ENCODE measurements around the gene CSNK1G2. TPM values are rescaled to one million over a fixed set of nuclear protein-coding genes. Genes with fewer than 3 reads are reported as not detected.

Gene CSNK1G2
- total and polyA plus RNA-seq, 2 of the 13 experiments (the other 11 are each of a cell fraction or from before 2014, with no cell fraction given): 53.8 to 72.5 TPM

DNA sequence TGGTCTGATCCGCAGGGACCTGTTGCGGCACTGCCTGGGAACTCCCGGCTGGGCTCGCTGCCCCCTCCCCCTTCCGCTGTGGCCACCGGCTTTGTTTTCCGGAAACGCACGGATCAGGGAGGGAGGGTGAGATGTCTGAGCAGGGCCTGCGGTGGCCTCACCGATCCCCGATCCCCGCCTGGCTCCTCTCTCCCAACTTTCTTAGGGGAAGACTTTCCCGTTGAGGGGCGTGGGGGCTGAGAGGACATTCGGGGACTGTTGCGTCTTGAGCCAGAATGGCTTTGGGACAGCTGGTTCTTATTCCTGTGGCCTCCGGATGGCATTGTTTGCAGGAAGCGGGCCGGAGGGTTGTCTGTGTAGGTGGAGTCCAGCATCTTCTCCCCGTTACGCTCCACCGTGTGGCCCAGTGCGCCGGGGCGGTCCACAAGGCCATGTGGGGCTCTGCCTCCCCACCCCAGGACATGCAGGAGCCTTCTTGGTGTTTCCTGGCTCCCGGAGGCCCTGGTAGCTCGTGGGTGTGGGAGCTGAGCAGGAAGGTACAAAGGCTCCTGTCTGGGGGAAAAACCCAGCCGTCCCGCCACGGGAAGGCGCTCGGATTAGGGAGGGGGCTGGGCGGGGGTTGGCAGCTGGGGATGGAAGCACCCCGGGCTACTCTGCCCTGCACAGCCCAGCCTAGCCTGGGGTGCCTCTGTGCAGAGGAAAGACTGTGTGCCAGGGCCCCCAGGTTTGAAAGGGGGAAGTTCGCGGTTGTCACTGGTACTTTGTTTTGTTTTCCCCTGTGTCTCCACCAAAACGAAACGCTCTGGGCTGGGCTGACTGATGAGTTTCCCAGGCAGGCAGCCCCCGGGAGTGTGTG lies 1.3 kb downstream of the CSNK1G2 start:
- peaks cover 44% of the 10 kb centered on the region for H3K79me2 ChIP-seq (ENCODE audit: insufficient read depth, low read length)
- CTCF ChIA-PET (ENCODE audit: low intra/inter-chr PET ratio, low total read pairs): no interaction called here
- no peaks in the 10 kb centered on the region; a peak in 1 of 5 replicates for H3K27me3 ChIP-seq (ENCODE audit: control insufficient read depth in 1 of 2, insufficient read depth in 2 of 2, low read length in 2 of 2)
- H3K4me2 ChIP-seq (ENCODE audit: low read depth, low read length): peak overlapping the region; percentile 97
- no peaks in the 10 kb centered on the region for H3K9me3 ChIP-seq (ENCODE audit: low read length)
- peak; percentile 55 for FAIRE-seq
- in situ Hi-C loops (cut with HindIII; ENCODE audit: extremely low pct_ligation_motif_present, low pct_unique_long_range_greater_than_20kb): no loop called here
- intact Hi-C loops (cut with micrococcal nuclease; ENCODE audit: unreplicated experiment): no loop called here
- peak overlapping the region; percentile 87 to 95 (median 95) for H3K4me3 ChIP-seq (replicated peaks in 1 of 3; ENCODE audit: insufficient read depth in 1 of 3, low read depth in 2 of 3, low read length in 3 of 3)
- peaks cover 0 to 5% of the 10 kb centered on the region in 2 experiments; a peak in 1 of 5 replicates for H3K36me3 ChIP-seq (replicated peaks in 1 of 2; ENCODE audit: control insufficient read depth in 1 of 2, insufficient read depth in 2 of 2, low read length in 2 of 2)
- peak overlapping the region; percentile 84 for H3K27ac ChIP-seq (ENCODE audit: extremely low read length, insufficient read depth, low read length)
- H3K4me1 ChIP-seq (ENCODE audit: insufficient read depth, low read length): peaks cover 36% of the 10 kb centered on the region
- H3K9ac ChIP-seq (ENCODE audit: insufficient read depth, low read depth, low read length): peak overlapping the region; percentile 76
- DNase-seq (ENCODE audit: low spot score): peak; percentile 73
- POLR2A ChIA-PET: no interaction called here
- no peak overlapping the region for H2AFZ ChIP-seq (ENCODE audit: low read length)
- 0% methylated on average over 5 of the region's 40 CpGs for WGBS (ENCODE audit: low lambda C conversion rate)
- H4K20me1 ChIP-seq (ENCODE audit: insufficient read depth, low read length): peaks cover 39% of the 10 kb centered on the region
- ATAC-seq: peak; percentile 83
- BruUV-seq (replicated peaks): TSS peak; percentile 57
- TF ChIP-seq ZNF275 (CRISPR knock-in tag; IDR thresholded peaks at IDR 0.05; ENCODE audit: borderline replicate concordance) (no peak; the same call in 1 of the 2 replicates), ZNF513 (CRISPR knock-in tag; conservative IDR thresholded peaks at IDR 0.05) (no peak), ZNF766 (CRISPR knock-in tag; IDR thresholded peaks at IDR 0.05; ENCODE audit: borderline replicate concordance) (no peak), ISX (CRISPR knock-in tag; conservative IDR thresholded peaks at IDR 0.05) (no peak), MBD4 (IDR thresholded peaks at IDR 0.05; ENCODE audit: borderline replicate concordance, low read length) (no peak), ZNF367 (CRISPR knock-in tag; IDR thresholded peaks at IDR 0.05; ENCODE audit: borderline replicate concordance) (no peak), TP53 (CRISPR knock-in tag; conservative IDR thresholded peaks at IDR 0.05) (no peak; the same call in 1 of the 2 replicates), BATF2 (CRISPR knock-in tag; IDR thresholded peaks at IDR 0.05) (no peak)
- TF ChIP-seq, protein P1, sequence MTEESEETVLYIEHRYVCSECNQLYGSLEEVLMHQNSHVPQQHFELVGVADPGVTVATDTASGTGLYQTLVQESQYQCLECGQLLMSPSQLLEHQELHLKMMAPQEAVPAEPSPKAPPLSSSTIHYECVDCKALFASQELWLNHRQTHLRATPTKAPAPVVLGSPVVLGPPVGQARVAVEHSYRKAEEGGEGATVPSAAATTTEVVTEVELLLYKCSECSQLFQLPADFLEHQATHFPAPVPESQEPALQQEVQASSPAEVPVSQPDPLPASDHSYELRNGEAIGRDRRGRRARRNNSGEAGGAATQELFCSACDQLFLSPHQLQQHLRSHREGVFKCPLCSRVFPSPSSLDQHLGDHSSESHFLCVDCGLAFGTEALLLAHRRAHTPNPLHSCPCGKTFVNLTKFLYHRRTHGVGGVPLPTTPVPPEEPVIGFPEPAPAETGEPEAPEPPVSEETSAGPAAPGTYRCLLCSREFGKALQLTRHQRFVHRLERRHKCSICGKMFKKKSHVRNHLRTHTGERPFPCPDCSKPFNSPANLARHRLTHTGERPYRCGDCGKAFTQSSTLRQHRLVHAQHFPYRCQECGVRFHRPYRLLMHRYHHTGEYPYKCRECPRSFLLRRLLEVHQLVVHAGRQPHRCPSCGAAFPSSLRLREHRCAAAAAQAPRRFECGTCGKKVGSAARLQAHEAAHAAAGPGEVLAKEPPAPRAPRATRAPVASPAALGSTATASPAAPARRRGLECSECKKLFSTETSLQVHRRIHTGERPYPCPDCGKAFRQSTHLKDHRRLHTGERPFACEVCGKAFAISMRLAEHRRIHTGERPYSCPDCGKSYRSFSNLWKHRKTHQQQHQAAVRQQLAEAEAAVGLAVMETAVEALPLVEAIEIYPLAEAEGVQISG (CRISPR knock-in tag; IDR thresholded peaks at IDR 0.05): peak; percentile 50; the same call in 1 of the 2 replicates
- TF ChIP-seq, protein P2, sequence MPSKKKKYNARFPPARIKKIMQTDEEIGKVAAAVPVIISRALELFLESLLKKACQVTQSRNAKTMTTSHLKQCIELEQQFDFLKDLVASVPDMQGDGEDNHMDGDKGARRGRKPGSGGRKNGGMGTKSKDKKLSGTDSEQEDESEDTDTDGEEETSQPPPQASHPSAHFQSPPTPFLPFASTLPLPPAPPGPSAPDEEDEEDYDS (CRISPR knock-in tag; IDR thresholded peaks at IDR 0.05): no peak; the same call in none of the 2 replicates
- TF ChIP-seq, protein P3, sequence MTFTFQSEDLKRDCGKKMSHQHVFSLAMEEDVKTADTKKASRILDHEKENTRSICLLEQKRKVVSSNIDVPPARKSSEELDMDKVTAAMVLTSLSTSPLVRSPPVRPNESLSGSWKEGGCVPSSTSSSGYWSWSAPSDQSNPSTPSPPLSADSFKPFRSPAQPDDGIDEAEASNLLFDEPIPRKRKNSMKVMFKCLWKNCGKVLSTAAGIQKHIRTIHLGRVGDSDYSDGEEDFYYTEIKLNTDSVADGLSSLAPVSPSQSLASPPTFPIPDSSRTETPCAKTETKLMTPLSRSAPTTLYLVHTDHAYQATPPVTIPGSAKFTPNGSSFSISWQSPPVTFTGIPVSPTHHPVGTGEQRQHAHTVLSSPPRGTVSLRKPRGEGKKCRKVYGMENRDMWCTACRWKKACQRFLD (CRISPR knock-in tag; IDR thresholded peaks at IDR 0.05; ENCODE audit: borderline replicate concordance): no peak
- TF ChIP-seq, protein P4, sequence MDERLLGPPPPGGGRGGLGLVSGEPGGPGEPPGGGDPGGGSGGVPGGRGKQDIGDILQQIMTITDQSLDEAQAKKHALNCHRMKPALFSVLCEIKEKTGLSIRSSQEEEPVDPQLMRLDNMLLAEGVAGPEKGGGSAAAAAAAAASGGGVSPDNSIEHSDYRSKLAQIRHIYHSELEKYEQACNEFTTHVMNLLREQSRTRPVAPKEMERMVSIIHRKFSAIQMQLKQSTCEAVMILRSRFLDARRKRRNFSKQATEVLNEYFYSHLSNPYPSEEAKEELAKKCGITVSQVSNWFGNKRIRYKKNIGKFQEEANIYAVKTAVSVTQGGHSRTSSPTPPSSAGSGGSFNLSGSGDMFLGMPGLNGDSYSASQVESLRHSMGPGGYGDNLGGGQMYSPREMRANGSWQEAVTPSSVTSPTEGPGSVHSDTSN (CRISPR knock-in tag; IDR thresholded peaks at IDR 0.05): no peak
